ENCODE measurements around the gene TXNL4A.
"Not testable (repeated sequence)": the region's sequence is repeated elsewhere in the genome, so short reads cannot be mapped to it uniquely, and the experiment has no call there.

The TXNL4A gene

GRCh38 chr18:79999701-80000100 lies 11.3 kb upstream of the TXNL4A start:
- DNase-seq (ENCODE audit: low read depth): not testable (repeated sequence)

DNA sequence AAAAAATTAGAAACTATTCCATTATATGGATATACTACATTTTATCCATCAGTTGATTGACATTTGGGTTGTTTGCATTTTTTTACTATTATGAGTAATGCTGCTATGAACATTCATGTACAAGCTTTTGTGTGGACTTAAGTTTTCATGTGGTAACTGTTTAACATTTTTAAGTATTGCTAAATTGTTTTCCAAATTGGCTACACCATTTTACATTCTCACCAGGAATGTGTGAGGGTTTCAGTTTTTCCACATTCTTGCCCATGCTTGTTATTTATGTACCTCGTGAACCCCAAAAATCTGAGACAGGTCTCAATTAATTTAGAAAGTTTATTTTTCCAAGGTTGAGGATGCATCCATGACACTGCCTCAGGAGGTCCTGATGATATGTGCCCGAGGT lies 3.1 kb upstream of the TXNL4A start:
- no peak for DNase-seq (ENCODE audit: low read depth)

DNA sequence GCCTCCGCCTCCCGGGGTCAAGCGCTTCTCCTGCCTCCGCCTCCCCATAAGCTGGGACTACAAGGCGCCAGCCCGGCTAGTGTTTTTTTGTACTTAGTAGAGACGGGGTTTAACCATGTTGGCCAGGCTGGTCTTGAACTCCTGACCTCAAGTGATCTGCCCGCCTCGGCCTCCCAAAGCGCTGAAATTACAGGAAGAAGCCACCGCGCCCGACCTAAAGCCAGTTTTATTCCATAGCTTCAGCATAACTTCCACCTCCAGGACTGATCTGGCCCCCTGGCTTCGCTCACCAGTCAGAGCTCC lies 783 bp upstream of the TXNL4A start:
- no peak for DNase-seq (ENCODE audit: low read depth)

- no peak for DNase-seq (ENCODE audit: low read depth)
Observed at GRCh38 chr18:79988071-79988450, 302 bp downstream of the TXNL4A start.

DNA sequence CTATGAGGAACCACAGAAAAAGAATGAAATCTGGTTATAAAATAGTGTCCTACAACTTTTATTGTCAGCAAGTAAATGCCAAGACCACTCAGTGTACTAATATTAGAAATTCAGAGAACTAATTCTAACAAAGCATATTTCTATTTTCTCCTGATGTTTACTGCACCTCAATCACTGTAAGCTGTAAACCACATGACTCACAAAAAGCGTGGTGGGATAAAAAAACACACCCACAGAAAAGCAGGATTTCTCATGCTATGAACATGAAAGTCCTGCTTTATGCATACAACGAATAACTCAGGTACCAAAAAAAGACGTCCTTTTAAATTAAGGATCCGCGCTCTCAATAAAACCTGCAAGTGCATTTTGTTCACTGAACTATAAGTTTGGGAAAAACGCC lies 797 bp downstream of the TXNL4A start:
- DNase-seq (ENCODE audit: low read depth): peak; percentile 42

DNA sequence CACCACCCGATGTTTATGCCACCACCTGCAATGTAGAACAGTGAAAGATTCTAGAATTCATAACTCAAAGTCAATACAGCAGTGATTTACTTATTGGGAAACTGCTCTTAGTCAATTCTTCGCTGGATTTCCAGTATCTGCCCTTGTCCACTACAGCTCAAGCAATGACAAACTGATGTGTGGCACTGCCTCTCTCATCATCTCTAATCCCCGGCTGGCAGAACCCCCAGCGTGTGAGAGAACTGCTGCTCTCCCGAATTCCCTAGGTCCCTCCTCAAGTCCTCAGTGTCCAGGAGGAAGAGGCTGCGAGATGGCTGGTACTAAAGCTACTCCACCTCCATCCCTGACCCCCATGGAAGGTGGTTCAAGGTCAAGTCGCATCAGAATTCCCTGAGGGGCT lies 1.6 kb downstream of the TXNL4A start:
- no peak for DNase-seq (ENCODE audit: low read depth)

DNA sequence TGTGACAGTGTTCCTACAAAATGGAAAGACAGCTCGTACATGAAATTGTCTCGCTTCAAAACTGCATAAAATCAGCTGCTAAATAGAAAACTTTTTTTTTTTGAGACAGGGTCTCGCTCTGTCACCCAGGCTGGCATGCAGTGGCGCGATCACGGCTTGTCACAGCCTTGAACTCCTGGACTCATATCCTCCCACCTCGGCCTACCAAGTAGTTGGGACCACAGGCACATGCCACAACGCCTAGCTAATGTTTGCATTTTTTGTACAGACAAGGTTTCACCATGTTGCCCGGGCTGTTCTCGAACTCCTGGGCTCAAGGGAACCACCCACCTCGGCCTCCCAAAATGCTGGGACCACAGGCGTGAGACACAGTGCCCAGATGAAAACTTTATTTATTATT lies 3.2 kb downstream of the TXNL4A start:
- no peak for DNase-seq (ENCODE audit: low read depth)

GRCh38 chr18:79983793-79984192 lies 4.6 kb downstream of the TXNL4A start:
- DNase-seq (ENCODE audit: low read depth): no peak

DNA sequence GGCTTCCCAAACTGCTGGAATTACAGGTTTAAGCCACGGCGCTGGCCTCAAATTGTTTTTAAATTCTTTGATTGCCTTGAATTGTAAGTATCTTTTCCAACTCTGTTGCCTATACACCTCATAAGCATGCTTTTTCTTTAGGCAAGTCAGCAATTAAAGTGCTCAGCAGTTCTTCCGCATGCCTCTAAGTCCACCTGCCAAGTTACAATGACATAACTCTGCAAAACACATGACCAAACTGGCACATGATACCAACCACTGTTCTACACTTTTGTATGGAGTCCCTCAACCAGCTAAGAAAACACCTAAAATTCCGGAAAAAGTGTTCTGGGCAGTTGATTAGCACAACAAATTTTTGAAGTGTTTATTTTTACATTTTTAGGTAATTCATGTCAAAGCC lies 5.1 kb downstream of the TXNL4A start:
- DNase-seq (ENCODE audit: low read depth): no peak

GRCh38 chr18:79982736-79983135 lies 5.6 kb downstream of the TXNL4A start:
- peak; percentile 38 for DNase-seq (ENCODE audit: low read depth)

GRCh38 chr18:79980585-79980984 lies 7.8 kb downstream of the TXNL4A start:
- no peak for DNase-seq (ENCODE audit: low read depth)

DNA sequence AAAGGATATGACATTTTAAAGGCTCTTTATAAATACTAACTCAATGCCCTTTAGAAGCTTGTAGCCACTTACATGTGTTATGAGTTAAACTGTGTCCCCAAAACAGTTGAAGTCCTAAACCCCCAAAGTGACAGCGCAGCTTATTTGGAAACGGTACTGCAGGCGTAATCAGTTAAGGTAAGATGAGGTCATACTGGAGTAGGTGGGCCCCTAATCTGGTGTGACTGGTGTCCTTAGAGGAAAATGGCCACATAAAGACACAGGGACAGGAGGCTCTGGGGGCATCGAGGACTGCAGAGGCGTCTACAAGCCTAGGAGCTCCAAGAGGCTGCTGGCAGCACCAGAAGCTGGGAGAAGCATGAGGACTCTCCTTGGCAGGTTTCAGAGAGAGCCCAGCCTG lies 8.5 kb downstream of the TXNL4A start:
- DNase-seq (ENCODE audit: low read depth): no peak

DNA sequence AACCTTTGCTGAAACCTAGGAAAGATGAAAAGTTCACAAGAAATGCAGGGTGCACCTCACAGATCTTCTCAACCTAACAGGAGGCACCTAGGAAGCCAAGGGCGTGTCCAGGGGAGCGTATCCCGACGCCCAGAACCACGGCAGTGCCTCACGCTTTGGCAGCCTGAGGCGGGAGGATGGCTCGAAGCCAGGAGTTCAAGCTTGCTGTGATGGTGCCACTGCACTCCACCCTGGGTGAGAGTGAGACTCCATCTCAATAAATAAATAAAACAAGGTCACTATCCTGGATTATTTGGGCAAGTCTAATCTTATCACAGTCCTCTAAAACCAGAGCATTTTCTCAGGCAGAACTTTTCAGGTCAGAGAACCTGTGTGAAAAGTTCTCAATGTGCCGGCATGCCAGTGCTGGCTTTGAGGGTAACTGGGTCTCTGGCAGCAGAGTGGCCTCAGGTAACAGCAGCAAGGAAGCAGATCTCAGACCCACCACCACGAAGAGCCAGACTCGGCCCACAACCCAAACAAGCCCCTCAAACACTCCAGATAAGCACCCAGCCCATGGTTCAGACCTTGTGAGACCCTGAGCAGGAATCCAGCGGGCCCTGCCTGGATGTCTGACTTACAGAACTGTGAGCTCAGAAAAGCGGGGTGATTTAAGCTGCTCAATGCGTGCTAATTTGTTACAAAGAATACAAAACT lies 12.2 kb downstream of the TXNL4A start:
- no peak for DNase-seq (ENCODE audit: low read depth)

GRCh38 chr18:79975043-79975442 lies 13.3 kb downstream of the TXNL4A start:
- DNase-seq (ENCODE audit: low read depth): no peak

DNA sequence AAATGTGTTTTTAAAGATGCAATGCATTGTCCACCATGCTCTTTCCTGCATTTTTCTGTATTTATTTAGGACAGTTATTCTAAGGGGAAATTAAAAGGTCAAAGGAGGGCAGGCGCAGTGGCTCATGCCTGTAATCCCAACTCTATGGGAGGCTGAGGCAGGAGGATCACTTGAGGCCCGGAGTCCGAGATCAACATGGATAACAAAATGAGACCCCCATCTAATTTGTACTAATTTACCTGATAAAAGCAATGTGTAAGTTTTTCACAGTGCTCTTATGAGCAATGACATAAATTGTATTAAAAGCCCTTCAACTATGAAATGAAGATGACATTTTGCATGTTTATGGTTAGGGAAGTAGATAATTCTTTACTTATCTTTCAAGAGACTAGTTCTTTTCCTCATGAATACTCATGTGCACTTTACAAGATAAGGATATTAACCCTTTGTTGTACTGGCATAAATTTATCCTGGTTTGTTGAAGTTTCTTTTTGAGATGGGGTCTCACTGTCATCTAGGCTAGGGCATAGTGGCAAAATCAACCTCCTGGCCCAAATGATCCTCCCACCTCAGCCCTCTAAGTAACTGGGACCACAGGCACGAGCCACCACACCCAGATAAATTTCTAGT lies 14.2 kb downstream of the TXNL4A start:
- DNase-seq (ENCODE audit: low read depth): no peak

DNA sequence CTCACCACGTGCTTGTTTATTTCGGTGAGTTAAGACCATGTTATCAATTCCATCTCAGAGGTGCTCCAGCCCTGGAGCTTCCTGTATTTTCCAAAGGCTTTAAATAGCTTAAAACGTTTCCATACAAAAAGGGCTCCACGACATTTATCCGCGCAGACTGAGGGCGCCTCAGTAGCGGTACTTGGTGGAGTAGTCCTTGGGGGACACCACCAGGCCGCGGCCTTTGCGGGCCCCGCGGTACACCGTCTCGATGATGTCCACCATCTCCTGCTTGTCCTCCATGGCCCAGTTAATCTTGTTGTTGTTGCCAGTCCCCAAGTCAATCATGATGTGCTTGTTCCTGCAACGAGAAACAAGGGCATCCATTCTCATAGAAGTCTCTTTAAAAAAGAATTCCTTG lies 14.8 kb downstream of the TXNL4A start:
- no peak for DNase-seq (ENCODE audit: low read depth)

- no peak for DNase-seq (ENCODE audit: low read depth)
Observed at GRCh38 chr18:79972720-79973119, 15.6 kb downstream of the TXNL4A start.

DNA sequence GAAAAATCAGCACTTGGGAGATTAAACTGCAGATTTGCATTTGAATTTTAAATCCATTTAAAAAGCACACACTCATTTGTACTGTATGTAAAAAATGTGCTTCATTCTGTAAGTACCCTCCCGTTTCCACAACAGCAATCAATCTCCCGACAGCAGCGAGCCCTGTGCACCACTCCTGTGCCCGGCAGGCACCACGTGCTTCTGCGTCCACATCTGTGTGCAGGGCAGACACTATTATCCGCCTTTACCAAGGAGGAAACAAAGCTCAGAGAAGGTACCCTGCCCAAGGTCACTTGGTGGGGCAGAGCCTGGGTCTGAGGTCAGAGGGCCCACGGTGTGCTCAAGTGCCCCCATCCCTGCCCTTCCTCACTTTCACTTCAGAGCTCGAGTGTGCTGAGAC lies 16.4 kb downstream of the TXNL4A start:
- DNase-seq (ENCODE audit: low read depth): peak; percentile 65

GRCh38 chr18:79971211-79971952 lies 17.0 kb downstream of the TXNL4A start:
- DNase-seq (ENCODE audit: low read depth): no peak

- no peak for DNase-seq (ENCODE audit: low read depth)
Observed at GRCh38 chr18:79970419-79971133, 17.8 kb downstream of the TXNL4A start.

GRCh38 chr18:79965119-79965902 lies 23.1 kb downstream of the TXNL4A start:
- peak; percentile 90 for DNase-seq (ENCODE audit: low read depth)

Measured in amniotic epithelial cell (primary cell).